HG02763 (cell line): ENCODE results near the gene CLMP.

Source experiments
- ATAC-seq: cut with Tn5 transposase; IDR thresholded peaks from one replicate; pipeline ENCODE4 v1.9.1; 2021; ENCODE audit warnings: mild to moderate bottlenecking, moderate library complexity; ENCODE audit not compliant: unreplicated experiment

The CLMP gene

GRCh38 chr11:123030517-123030916, 164.5 kb downstream of the CLMP start:
- no peak for ATAC-seq

- ATAC-seq, result no peak
These were observed 174.1 kb downstream of the CLMP start for GRCh38 chr11:123020968-123021367.
